ENCODE results near the gene CD40. TPM values are rescaled to one million over a fixed set of nuclear protein-coding genes. Genes with fewer than 3 reads are reported as not detected.

Gene CD40
- total RNA-seq, 4 donors from 2014 or later: 12.0 to 17.5 (median 15.9) TPM

- 83 to 89% methylated on average over 1 of the region's 1 CpG for WGBS, 2 donors
- TF ChIP-seq POLR2A (IDR thresholded peaks at IDR 0.05): no peak
- TF ChIP-seq, protein P1, sequence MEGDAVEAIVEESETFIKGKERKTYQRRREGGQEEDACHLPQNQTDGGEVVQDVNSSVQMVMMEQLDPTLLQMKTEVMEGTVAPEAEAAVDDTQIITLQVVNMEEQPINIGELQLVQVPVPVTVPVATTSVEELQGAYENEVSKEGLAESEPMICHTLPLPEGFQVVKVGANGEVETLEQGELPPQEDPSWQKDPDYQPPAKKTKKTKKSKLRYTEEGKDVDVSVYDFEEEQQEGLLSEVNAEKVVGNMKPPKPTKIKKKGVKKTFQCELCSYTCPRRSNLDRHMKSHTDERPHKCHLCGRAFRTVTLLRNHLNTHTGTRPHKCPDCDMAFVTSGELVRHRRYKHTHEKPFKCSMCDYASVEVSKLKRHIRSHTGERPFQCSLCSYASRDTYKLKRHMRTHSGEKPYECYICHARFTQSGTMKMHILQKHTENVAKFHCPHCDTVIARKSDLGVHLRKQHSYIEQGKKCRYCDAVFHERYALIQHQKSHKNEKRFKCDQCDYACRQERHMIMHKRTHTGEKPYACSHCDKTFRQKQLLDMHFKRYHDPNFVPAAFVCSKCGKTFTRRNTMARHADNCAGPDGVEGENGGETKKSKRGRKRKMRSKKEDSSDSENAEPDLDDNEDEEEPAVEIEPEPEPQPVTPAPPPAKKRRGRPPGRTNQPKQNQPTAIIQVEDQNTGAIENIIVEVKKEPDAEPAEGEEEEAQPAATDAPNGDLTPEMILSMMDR (IDR thresholded peaks at IDR 0.05): no peak
- intact Hi-C loops (cut with DNase I; ENCODE audit: low total_unique reads): loop anchor here (2.0 kb wide), 1 partner anchor 63 kb away; no protein-coding TSS in a partner anchor
- no peak overlapping the region for H3K4me3 ChIP-seq (ENCODE audit: low read depth, poor library complexity, severe bottlenecking)
- DNase-seq (ENCODE audit: low spot score in 2 of 2): no peak
These were observed 34.5 kb upstream of the CD40 start for GRCh38 chr20:46083531-46084061.

DNA sequence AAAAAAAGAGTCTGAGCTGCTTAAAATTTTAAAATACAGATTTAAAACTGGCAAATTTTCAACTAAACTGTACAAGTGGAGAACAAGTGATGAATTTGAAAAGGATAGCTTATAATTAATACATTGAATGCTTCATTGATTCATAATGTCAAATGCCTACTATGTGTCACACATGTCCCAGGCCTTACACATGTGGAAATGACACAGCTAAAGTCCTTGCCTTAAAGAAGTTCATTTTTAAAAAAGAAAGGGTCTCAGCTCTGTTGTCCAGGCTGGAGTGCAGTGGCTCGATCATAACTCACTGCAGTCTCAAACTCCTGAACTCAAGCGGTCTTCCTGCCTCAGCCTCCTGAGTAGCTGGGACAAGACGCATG is 33.3 kb upstream of the CD40 start:
- no peak for DNase-seq (ENCODE audit: low spot score in 2 of 2)
- TF ChIP-seq POLR2A (IDR thresholded peaks at IDR 0.05): no peak
- TF ChIP-seq, protein P1 (IDR thresholded peaks at IDR 0.05): no peak
- intact Hi-C loops (cut with DNase I; ENCODE audit: low total_unique reads): loop anchor here (2.0 kb wide), 1 partner anchor 64 kb away; no protein-coding TSS in a partner anchor
- 88 to 92% methylated on average over 3 of the region's 3 CpGs for WGBS, 2 donors
- no peak overlapping the region for H3K4me3 ChIP-seq (ENCODE audit: low read depth, poor library complexity, severe bottlenecking)

- TF ChIP-seq, protein P1 (IDR thresholded peaks at IDR 0.05): no peak
- no peak for TF ChIP-seq POLR2A (IDR thresholded peaks at IDR 0.05)
- no peak for DNase-seq (ENCODE audit: low spot score in 2 of 2)
- intact Hi-C loops (cut with DNase I; ENCODE audit: low total_unique reads): loop anchor here (2.0 kb wide), 1 partner anchor 65 kb away; no protein-coding TSS in a partner anchor
- no peak overlapping the region for H3K4me3 ChIP-seq (ENCODE audit: low read depth, poor library complexity, severe bottlenecking)
- WGBS, 2 donors: 43 to 49% methylated on average over 4 of the region's 4 CpGs
These were observed 32.8 kb upstream of the CD40 start for GRCh38 chr20:46085179-46085851.

GRCh38 chr20:46087161-46087560 is 31.0 kb upstream of the CD40 start:
- no peak for DNase-seq (ENCODE audit: low spot score in 2 of 2)
- no peak overlapping the region for H3K4me3 ChIP-seq (ENCODE audit: low read depth, poor library complexity, severe bottlenecking)
- intact Hi-C loops (cut with DNase I; ENCODE audit: low total_unique reads): no loop called here
- WGBS, 2 donors: 31 to 36% methylated on average over 8 of the region's 8 CpGs
- no peak for TF ChIP-seq POLR2A (IDR thresholded peaks at IDR 0.05)
- TF ChIP-seq, protein P1 (IDR thresholded peaks at IDR 0.05): no peak

- intact Hi-C loops (cut with DNase I; ENCODE audit: low total_unique reads): no loop called here
- peak overlapping the region; percentile 51 for H3K4me3 ChIP-seq (ENCODE audit: low read depth, poor library complexity, severe bottlenecking)
- TF ChIP-seq, protein P1 (IDR thresholded peaks at IDR 0.05): no peak
- no peak for TF ChIP-seq POLR2A (IDR thresholded peaks at IDR 0.05)
- DNase-seq (ENCODE audit: low spot score in 2 of 2): no peak
- 2% methylated on average over 22 of the region's 22 CpGs for WGBS, 2 donors
These were observed 29.5 kb upstream of the CD40 start for GRCh38 chr20:46088409-46089166.
